ENCODE results near the gene ADAM12. TPM values are rescaled to one million over a fixed set of nuclear protein-coding genes. Genes with fewer than 3 reads are reported as not detected.

ADAM12 gene
- total and polyA plus RNA-seq, 2 donors (not counting 3 experiments of a cell fraction or from before 2014, with no cell fraction given), result 0.22 to 0.33 TPM

DNA sequence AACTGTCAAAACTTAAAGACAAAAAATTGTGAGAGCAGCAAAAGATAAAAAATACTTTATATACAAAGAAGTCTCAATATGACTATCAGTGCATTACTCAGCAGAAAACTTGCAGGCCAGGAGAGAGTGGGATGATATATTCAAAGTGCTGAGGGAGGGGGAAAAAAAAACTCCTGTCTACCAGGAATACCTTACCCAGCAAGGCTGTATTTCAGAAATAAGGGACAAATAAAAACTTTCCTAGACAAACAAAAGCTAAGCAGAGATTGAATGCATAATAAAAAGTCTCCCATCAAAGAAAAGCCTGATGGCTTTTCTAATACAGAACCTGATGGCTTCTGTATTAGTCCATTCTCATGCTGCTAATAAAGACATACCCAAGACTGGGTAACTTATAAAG lies 31.1 kb downstream of the ADAM12 start:
- BruUV-seq (replicated peaks), result no TSS peak
- H3K79me2 ChIP-seq (ENCODE audit: control insufficient read depth, insufficient read depth, low read length), result no peaks in the 10 kb centered on the region
- POLR2A ChIA-PET, result no interaction called here

More for the DNA sequence above, 31.1 kb downstream of the ADAM12 start:
- intact Hi-C loops (cut with micrococcal nuclease) (no loop called here), dilution Hi-C loops (cut with MboI; ENCODE audit: extremely low pct_ligation_motif_present, low sequenced_read_pairs) (no loop called here)
- CTCF ChIA-PET, result no interaction called here
- no peak for TF ChIP-seq POLR2A (IDR thresholded peaks at IDR 0.05; ENCODE audit: low read depth, low read length)
- TF ChIP-seq POLR2AphosphoS5 (IDR thresholded peaks at IDR 0.05; ENCODE audit: insufficient read depth, low read depth, low read length), result no peak
- no peak for TF ChIP-seq JUN (IDR thresholded peaks at IDR 0.05; ENCODE audit: borderline replicate concordance, insufficient read depth, insufficient read length, low read depth)
- TF ChIP-seq MAX (IDR thresholded peaks at IDR 0.05; ENCODE audit: insufficient read depth, insufficient read length), result no peak
- no peak for TF ChIP-seq GATA2 (IDR thresholded peaks at IDR 0.05; ENCODE audit: insufficient read depth, insufficient read length, low read depth, low read length)
- TF ChIP-seq FOS (IDR thresholded peaks at IDR 0.05; ENCODE audit: borderline replicate concordance, insufficient read depth, low read length), result no peak
- TF ChIP-seq EZH2 (IDR thresholded peaks at IDR 0.05; ENCODE audit: borderline replicate concordance, low read depth, low read length, severe bottlenecking), result no peak
- TF ChIP-seq MYC (IDR thresholded peaks at IDR 0.05; ENCODE audit: low read depth, low read length), result no peak
- TF ChIP-seq, protein P1, sequence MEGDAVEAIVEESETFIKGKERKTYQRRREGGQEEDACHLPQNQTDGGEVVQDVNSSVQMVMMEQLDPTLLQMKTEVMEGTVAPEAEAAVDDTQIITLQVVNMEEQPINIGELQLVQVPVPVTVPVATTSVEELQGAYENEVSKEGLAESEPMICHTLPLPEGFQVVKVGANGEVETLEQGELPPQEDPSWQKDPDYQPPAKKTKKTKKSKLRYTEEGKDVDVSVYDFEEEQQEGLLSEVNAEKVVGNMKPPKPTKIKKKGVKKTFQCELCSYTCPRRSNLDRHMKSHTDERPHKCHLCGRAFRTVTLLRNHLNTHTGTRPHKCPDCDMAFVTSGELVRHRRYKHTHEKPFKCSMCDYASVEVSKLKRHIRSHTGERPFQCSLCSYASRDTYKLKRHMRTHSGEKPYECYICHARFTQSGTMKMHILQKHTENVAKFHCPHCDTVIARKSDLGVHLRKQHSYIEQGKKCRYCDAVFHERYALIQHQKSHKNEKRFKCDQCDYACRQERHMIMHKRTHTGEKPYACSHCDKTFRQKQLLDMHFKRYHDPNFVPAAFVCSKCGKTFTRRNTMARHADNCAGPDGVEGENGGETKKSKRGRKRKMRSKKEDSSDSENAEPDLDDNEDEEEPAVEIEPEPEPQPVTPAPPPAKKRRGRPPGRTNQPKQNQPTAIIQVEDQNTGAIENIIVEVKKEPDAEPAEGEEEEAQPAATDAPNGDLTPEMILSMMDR (IDR thresholded peaks at IDR 0.05; ENCODE audit: extremely low read depth in 1 of 2, insufficient read depth in 1 of 2, low read depth in 1 of 2, low read length in 2 of 2), result no peak
- Histone ChIP-seq H3K4me2 (ENCODE audit: insufficient read depth, low read length) (no peak overlapping the region), H3K4me3 (replicated peaks in 1 of 3; ENCODE audit: insufficient read depth in 1 of 3, low read depth in 1 of 3, low read length in 3 of 3) (no peak overlapping the region), H3K9me3 (replicated peaks; ENCODE audit: control insufficient read depth, insufficient read depth, low read length) (no peaks in the 10 kb centered on the region), H3K27me3 (ENCODE audit: control insufficient read depth in 2 of 2, insufficient read depth in 2 of 2, low read length in 2 of 2) (no peaks in the 10 kb centered on the region), H3K36me3 (ENCODE audit: control insufficient read depth in 2 of 2, extremely low read depth in 1 of 2, insufficient read depth in 2 of 2, low read length in 2 of 2) (no peaks in the 10 kb centered on the region), H3K9ac (replicated peaks; ENCODE audit: extremely low read depth, insufficient read depth, low read length) (no peak overlapping the region), H4K20me1 (replicated peaks; ENCODE audit: control insufficient read depth, extremely low read depth, insufficient read depth, low read length) (no peaks in the 10 kb centered on the region), H2AFZ (ENCODE audit: low read depth, low read length) (no peak overlapping the region), H3K9me1 (replicated peaks; ENCODE audit: control insufficient read depth, extremely low read depth, insufficient read depth, low read length) (no peaks in the 10 kb centered on the region), H3K27ac (ENCODE audit: insufficient read depth, low read depth, low read length) (no peak overlapping the region), H3K4me1 (ENCODE audit: control insufficient read depth, extremely low read depth, insufficient read depth, low read length) (no peaks in the 10 kb centered on the region)
- DNase-seq (ENCODE audit: low read depth, low spot score) (no peak), FAIRE-seq (no peak)
